Activated CD4-positive, alpha-beta T cell treated with anti-CD3 and anti-CD28 coated beads, Interleukin-2, amount 50 U/mL, for 48 hours (primary cell): ENCODE measurements around the gene RASA2.
"Not testable (repeated sequence)": the region's sequence is repeated elsewhere in the genome, so short reads cannot be mapped to it uniquely, and the experiment has no call there.

Experiments
- DNase-seq, 2 experiments: peaks; one replicate each; pipeline ENCODE4 v3.0.0-alpha.2; 2020

Gene RASA2

GRCh38 chr3:141499965-141500364 is 13.1 kb downstream of the RASA2 start:
- DNase-seq: no peak

- DNase-seq: no peak
Observed at GRCh38 chr3:141500397-141500796, 13.6 kb downstream of the RASA2 start.

DNA sequence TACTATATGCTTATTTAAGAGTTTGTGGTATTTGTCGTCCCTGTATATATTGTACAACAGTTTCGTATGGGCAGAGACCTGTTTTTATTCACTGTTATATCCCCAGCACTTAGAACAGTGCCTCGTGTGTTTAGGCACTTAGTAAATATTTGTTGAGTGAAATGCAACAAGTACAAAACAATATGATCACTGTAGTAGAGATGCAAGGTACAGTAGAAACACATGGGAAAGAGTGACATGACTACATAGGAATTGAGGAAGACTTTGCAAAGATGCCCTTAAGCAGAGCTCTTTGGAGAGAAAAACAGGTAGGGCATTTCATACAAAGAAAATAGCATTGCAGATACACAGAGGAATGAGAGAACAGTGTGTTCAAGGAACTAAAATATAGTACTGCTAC is 18.3 kb downstream of the RASA2 start:
- no peak for DNase-seq

DNA sequence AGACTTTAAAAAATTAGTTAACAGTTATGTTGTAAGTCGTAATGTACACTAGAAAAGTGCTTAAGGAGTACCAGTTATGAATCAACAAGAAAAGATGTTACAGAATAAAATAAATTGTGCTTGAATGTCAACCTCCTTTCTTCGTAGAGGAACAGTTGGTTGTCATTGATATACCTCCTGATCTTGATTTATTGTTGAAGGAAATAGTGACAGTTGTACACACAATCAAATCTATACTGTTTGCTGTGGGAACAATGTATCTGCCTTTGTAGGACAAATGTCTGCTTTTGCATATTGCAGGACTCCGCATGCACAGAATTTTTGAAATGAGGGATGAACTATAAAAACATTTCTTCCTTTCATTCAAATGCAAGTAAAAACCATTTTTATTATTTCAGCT is 19.2 kb downstream of the RASA2 start:
- DNase-seq: no peak

DNA sequence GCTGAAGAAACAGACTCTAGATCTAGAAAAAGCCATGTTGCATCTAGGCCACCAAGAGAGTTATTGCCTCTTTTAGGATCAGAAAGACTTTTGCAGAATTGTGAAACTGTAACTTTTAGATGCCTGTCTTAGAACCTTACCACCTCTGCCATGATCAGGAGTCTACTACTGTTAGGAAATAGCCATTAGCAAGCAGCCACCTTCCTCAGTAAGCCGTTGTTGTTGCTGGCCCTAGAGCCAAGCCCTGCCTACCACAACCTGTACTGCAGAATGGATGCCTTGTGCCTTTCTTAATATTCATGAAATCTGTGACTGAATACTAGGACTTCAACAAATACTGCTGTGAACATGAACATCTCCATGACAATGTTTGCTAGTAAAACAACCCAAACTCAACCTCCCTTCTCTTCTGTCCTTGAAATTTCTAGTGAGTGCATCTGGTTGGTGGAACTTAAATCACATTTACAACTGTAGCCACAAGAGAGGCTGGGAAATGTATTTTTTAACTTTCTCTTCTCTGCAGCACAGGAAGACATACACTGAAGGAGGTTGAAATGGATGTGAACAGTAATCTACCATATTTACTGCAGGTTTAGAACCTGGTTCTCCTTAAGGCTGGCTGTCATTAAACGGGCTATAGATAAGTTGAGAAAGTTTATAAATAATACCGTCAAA is 20.7 kb downstream of the RASA2 start:
- no peak for DNase-seq

DNA sequence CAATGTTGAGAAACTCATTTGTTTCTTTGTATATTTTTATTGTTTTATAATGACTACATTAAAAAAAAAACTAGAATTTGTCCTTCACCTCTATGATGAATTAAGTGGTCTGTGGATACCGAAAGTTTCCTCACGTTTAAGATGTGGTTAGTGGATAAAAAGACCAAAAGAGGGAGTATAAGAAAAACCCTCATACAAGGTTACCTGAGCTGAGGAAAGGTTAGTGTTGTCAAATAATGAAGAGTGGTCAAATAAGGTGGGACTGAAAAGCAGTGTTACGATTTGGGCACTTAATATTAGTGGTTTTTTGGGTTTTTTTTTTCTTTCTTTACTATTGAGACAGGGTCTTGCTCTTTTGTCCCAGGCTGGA is 21.2 kb downstream of the RASA2 start:
- DNase-seq: no peak

GRCh38 chr3:141511361-141511760 is 24.5 kb downstream of the RASA2 start:
- DNase-seq: no peak

DNA sequence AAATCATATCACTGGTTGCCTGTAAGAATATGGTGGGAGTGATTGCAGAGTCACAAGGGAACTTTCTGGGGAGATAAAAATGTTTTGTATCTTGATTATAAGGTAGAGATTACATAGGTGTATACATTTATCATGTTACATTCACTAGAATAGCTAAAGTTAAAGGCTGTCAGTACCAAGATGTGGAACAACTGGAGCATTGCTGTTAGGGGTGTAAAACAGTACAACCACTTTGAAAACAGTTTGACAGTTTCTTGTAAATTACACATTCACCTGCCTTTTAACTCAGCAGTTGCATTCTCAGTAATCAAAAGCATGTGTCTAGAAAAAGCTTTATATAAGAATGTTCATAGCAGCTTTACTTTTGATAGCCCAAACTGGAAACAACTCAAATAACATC is 27.6 kb downstream of the RASA2 start:
- DNase-seq: no peak

GRCh38 chr3:141519587-141519986 is 32.8 kb downstream of the RASA2 start:
- no peak for DNase-seq

- DNase-seq: no peak
Observed at GRCh38 chr3:141521781-141522180, 35.0 kb downstream of the RASA2 start.

DNA sequence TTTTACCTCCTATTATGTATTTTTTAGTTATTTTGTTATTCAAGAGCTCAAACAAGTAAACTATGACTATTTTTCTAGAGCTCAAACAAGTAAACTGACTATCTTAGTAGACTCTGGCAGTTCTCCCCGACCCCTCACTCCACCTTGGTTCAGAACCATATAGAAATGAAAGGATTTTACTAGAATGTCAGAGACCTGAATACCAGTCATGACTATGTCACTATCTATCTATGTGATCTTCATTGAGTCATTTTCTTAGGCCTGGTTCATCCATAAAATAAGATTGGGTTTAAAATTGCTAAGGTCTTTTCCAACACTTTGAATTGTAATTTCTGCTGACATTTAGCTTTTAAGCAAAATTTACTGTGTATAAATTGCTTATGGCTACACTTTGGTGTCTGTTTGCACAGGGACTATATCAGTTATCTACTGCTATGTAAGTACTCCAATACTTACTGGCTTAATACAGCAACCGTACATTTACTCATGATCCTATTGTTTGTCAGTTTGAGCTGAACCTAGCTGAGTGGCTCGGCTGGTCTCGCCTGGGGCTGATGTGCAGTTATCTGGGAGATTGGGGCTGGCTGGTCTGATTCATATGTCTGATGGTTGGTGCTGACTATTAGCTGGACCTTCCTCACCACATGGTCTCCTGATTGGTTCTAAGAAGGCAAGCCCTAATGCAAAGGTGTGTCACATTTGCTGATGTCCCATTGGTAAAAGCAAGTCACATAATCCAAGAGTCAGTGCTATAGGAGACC is 37.0 kb downstream of the RASA2 start:
- no peak for DNase-seq

- DNase-seq: no peak
Observed at GRCh38 chr3:141524988-141525387, 38.2 kb downstream of the RASA2 start.

GRCh38 chr3:141525814-141526213 is 39.0 kb downstream of the RASA2 start:
- DNase-seq: no peak

- no peak for DNase-seq
Observed at GRCh38 chr3:141526709-141527108, 39.9 kb downstream of the RASA2 start.

- no peak for DNase-seq
Observed at GRCh38 chr3:141528800-141529199, 42.0 kb downstream of the RASA2 start.

- DNase-seq: no peak
Observed at GRCh38 chr3:141529256-141529655, 42.4 kb downstream of the RASA2 start.

- DNase-seq: no peak
Observed at GRCh38 chr3:141529717-141530414, 43.0 kb downstream of the RASA2 start.

GRCh38 chr3:141530415-141530768 is 43.6 kb downstream of the RASA2 start:
- DNase-seq: no peak

DNA sequence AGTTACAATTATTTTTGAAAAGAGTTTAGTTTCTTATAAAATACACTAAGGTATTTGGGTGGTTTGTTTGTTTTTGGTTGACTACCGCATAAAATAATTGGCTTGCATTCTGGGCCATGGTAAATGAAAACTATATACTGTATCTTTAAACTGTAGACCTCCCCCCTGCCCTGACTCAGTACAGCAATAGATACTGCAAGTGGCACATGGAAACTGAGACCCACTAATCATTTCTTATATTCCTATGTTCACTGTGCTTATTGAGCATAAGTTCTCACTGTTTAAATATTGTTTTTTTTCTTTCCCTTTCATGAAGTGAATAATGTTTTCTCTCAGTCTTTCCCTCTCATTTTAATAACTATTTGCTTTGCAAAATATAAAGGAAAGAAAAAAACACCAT is 45.8 kb downstream of the RASA2 start:
- DNase-seq: no peak

- not testable (repeated sequence) for DNase-seq
Observed at GRCh38 chr3:141536017-141536416, 49.2 kb downstream of the RASA2 start.

GRCh38 chr3:141537856-141538255 is 51.0 kb downstream of the RASA2 start:
- DNase-seq: no peak

GRCh38 chr3:141538568-141539240 is 51.9 kb downstream of the RASA2 start:
- no peak for DNase-seq

DNA sequence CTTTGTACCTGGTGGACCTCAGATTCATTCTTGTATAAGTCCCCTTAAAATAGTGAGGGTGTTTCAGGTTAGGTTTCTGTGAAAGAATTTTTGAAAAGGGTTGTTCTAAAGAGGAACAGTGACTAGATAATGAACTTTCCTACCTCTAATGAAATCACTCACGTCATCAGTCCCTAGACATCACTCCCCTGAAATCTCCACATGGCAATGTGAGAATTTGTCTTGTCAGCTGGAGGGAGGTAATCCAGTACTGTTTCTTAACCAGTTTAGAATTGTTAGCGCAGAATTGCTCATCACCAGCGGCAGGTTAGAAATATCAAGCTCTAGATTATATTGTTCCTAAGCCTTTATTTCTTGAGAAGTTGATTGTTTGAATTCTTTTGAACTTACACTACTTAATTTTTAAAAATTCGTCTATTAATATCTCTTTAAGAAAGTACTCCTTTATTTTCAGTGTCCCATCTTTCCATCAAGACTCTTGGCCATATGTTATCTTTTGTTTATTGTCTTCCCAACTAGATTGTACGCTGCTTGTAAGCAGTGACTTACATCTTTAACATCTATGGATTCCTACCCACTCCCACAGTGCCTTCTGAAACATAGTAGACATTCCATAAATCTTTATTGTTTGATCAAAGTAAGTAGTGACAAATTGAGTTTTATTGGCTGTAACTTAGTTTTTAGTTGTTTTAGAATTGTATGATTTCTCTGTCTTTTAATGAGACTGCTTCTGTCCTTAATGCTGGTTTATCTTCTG is 52.8 kb downstream of the RASA2 start:
- no peak for DNase-seq
